OCI-LY7 (cell line): ENCODE results near the gene IL17REL. TPM values are rescaled to one million over a fixed set of nuclear protein-coding genes. Genes with fewer than 3 reads are reported as not detected.

Source experiments
- BruUV-seq: library from RNA; stranded (reverse); fragments of 400-500 nt; replicated peaks from 2 replicates; lab custom pipeline; 2021; lab: Mats Ljungman, UMichigan
- CTCF ChIA-PET: fragments of 300-600 bp; sonication (Branson Sonifier 250); formaldehyde crosslinking; loops from one replicate; lab custom pipeline; 2022; ENCODE audit warnings: antibody characterized with exemption; ENCODE audit not compliant: unreplicated experiment; lab: Charles Lee
- POLR2A ChIA-PET: fragments of 300-600 bp; sonication (Branson Sonifier 250); formaldehyde crosslinking; loops from one replicate; lab custom pipeline; 2022; ENCODE audit warnings: antibody characterized with exemption; lab: Charles Lee
- DNase-seq: peaks from one replicate; pipeline ENCODE4 v3.0.0-alpha.2; 2015; ENCODE audit warnings: low spot score
- H2AFZ ChIP-seq: fragments of 200-600 bp; sonication (generic), shearing (Covaris generic); 2 replicates; pipeline ENCODE4 v1.6.1; 2014; ENCODE audit warnings: mild to moderate bottlenecking, antibody characterized with exemption, low read length, moderate library complexity
- H3K27ac ChIP-seq: fragments of 200-600 bp; sonication (generic); 2 replicates; pipeline ENCODE4 v1.5.1; 2014; ENCODE audit warnings: mixed run types, low read depth, mild to moderate bottlenecking, moderate library complexity, low read length, inconsistent platforms; ENCODE audit not compliant: poor library complexity, severe bottlenecking
- H3K36me3 ChIP-seq: fragments of 200-600 bp; sonication (generic); 2 replicates; pipeline ENCODE4 v1.6.1; 2014; ENCODE audit warnings: mild to moderate bottlenecking, antibody characterized with exemption, low read length, moderate library complexity, mixed read lengths; ENCODE audit not compliant: insufficient read depth
- H3K4me1 ChIP-seq: fragments of 200-600 bp; sonication (generic); 2 replicates; pipeline ENCODE4 v1.5.1; 2014; ENCODE audit warnings: mild to moderate bottlenecking, low read length; ENCODE audit not compliant: insufficient read depth, poor library complexity, severe bottlenecking
- H3K4me2 ChIP-seq: fragments of 200-600 bp; sonication (generic); 2 replicates; pipeline ENCODE4 v1.6.1; 2014; ENCODE audit warnings: mild to moderate bottlenecking, low read length
- H3K4me3 ChIP-seq: fragments of 200-600 bp; sonication (generic); 2 replicates; pipeline ENCODE4 v1.5.1; 2014; ENCODE audit warnings: mild to moderate bottlenecking, low read depth, low read length; ENCODE audit not compliant: poor library complexity, severe bottlenecking
- H3K79me2 ChIP-seq: fragments of 200-600 bp; sonication (generic); 2 replicates; pipeline ENCODE4 v1.6.1; 2016; ENCODE audit warnings: low read depth, mild to moderate bottlenecking, low read length, moderate library complexity, mixed read lengths; ENCODE audit not compliant: insufficient read depth
- H3K9me2 ChIP-seq: fragments of 200-600 bp; sonication (generic); 2 replicates; pipeline ENCODE4 v1.6.1; 2016; ENCODE audit warnings: mild to moderate bottlenecking, low read length, mixed read lengths; ENCODE audit not compliant: insufficient read depth
- H3K9me3 ChIP-seq: fragments of 200-600 bp; sonication (generic); 2 replicates; pipeline ENCODE4 v1.6.1; 2014; ENCODE audit warnings: mild to moderate bottlenecking, mixed run types, low read length, mixed read lengths
- H4K20me1 ChIP-seq: fragments of 200-600 bp; sonication (generic); 2 replicates; pipeline ENCODE4 v1.6.1; 2014; ENCODE audit warnings: mild to moderate bottlenecking, antibody characterized with exemption, low read length, moderate library complexity, mixed read lengths; ENCODE audit not compliant: insufficient read depth
- EZH2phosphoT487 ChIP-seq: fragments of 200-600 bp; sonication (generic); IDR thresholded peaks from 2 replicates; pipeline ENCODE4 v1.6.1; 2018; ENCODE audit warnings: low read depth, borderline replicate concordance, mild to moderate bottlenecking, mixed run types, antibody characterized with exemption, low read length, moderate library complexity, mixed read lengths
- intact Hi-C: fragments of 100-400 bp; cut with micrococcal nuclease; formaldehyde crosslinking; loops from one replicate; pipeline ENCODE4 v1.10.0; 2022; ENCODE audit not compliant: unreplicated experiment
- total RNA-seq, 2 experiments: library from RNA; depleted of rRNA in 1 of 2; stranded (reverse); fragments of >200 nt in 1 of 2; shearing (Covaris generic) in 1 of 2; gene quantifications; 2 replicates each; pipeline ENCODE4 v1.2.3, GENCODE V29; 2014 to 2022
- TF ChIP-seq, protein P1 (sequence below): fragments of 200-600 bp; sonication (generic); conservative IDR thresholded peaks from 2 replicates; pipeline ENCODE4 v1.5.1; 2014; ENCODE audit warnings: mild to moderate bottlenecking, antibody characterized with exemption, low read length, moderate library complexity, mixed read lengths

Gene IL17REL
- total RNA-seq, 2 experiments from 2014 or later: 0.03 TPM; not detected in 1

DNA sequence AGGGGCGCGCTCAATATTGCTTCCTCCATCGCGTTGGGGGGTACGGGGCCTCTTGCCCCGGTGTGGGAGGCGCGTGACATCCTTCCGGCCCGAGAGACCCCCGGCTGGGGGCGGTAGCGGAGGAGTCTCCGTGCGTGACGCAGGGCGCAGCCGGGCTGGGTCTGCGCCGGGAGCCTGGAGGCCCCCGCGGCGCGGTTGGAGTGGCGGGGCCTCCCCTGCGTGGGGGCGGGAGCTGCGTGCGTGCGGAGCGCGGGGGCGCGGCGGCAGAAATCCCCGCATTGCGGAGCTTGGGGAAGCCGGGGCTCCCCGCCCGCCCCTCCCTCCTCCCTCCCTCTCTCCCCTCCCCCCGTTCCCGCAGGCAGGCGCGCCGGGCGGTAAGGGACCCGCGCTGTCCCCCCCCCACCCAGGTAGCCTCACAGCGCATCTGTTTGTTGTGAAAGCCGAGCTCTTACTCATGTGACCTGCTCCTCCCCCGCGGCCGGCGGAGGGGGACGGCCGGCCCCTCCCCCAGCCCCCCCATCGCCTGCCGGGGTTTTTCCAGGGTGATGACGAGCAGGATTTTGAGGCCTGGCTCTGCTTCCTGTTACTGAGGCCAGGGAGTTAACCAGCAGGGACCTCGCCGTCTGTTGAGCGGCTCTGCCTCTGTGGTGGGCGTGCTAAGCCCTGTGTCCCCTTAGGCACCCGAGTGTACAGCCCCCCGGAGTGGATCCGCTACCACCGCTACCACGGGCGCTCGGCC lies 50.4 kb downstream of the IL17REL start:
- intact Hi-C loops: no loop called here
- H4K20me1 ChIP-seq: no peaks in the 10 kb centered on the region
- H3K27ac ChIP-seq: peak overlapping the region; percentile 66
- ChIA-PET CTCF (no interaction called here), POLR2A (no interaction called here)
- no peaks in the 10 kb centered on the region for H3K9me2 ChIP-seq
- no peaks in the 10 kb centered on the region for H3K9me3 ChIP-seq
- peaks cover 45% of the 10 kb centered on the region for H3K36me3 ChIP-seq
- H3K4me3 ChIP-seq: peak overlapping the region; percentile 98
- DNase-seq: peak; percentile 61
- H3K79me2 ChIP-seq: peaks cover 32% of the 10 kb centered on the region; the same call in 1 of the 2 replicates
- H3K4me1 ChIP-seq: peaks cover 51% of the 10 kb centered on the region
- peak overlapping the region; percentile 76 for H3K4me2 ChIP-seq
- no peak overlapping the region for H2AFZ ChIP-seq
- no peak for TF ChIP-seq EZH2phosphoT487
- TF ChIP-seq, protein P1, sequence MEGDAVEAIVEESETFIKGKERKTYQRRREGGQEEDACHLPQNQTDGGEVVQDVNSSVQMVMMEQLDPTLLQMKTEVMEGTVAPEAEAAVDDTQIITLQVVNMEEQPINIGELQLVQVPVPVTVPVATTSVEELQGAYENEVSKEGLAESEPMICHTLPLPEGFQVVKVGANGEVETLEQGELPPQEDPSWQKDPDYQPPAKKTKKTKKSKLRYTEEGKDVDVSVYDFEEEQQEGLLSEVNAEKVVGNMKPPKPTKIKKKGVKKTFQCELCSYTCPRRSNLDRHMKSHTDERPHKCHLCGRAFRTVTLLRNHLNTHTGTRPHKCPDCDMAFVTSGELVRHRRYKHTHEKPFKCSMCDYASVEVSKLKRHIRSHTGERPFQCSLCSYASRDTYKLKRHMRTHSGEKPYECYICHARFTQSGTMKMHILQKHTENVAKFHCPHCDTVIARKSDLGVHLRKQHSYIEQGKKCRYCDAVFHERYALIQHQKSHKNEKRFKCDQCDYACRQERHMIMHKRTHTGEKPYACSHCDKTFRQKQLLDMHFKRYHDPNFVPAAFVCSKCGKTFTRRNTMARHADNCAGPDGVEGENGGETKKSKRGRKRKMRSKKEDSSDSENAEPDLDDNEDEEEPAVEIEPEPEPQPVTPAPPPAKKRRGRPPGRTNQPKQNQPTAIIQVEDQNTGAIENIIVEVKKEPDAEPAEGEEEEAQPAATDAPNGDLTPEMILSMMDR: 0 out of 2 replicates have a peak, but pooled peaks have one; percentile 11
- BruUV-seq: no TSS peak

DNA sequence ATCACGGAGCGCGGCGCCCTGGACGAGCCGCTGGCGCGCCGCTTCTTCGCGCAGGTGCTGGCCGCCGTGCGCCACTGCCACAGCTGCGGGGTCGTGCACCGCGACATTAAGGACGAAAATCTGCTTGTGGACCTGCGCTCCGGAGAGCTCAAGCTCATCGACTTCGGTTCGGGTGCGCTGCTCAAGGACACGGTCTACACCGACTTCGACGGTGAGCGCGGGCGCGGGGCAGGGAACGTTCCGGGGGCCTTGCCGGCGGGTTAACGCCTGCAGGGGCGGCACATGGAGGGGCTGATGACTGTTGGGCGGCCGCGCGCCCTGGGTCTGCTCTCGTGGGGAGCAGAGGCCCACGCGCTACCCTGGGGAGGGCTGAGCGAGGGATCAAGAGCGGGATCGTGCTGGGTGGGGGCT lies 51.0 kb downstream of the IL17REL start:
- no peaks in the 10 kb centered on the region for H3K9me3 ChIP-seq
- no peak overlapping the region for H2AFZ ChIP-seq
- H3K79me2 ChIP-seq: peaks cover 32% of the 10 kb centered on the region; the same call in 1 of the 2 replicates
- ChIA-PET POLR2A (no interaction called here), CTCF (no interaction called here)
- no peak for DNase-seq
- TF ChIP-seq, protein P1: no peak
- TF ChIP-seq EZH2phosphoT487: no peak
- H3K4me2 ChIP-seq: peak overlapping the region; percentile 76
- H3K36me3 ChIP-seq: peaks cover 45% of the 10 kb centered on the region
- H3K9me2 ChIP-seq: no peaks in the 10 kb centered on the region
- H3K4me1 ChIP-seq: peaks cover 45% of the 10 kb centered on the region
- no TSS peak for BruUV-seq
- peak overlapping the region; percentile 66 for H3K27ac ChIP-seq
- H4K20me1 ChIP-seq: no peaks in the 10 kb centered on the region
- H3K4me3 ChIP-seq: peak overlapping the region; percentile 98
- intact Hi-C loops: no loop called here

DNA sequence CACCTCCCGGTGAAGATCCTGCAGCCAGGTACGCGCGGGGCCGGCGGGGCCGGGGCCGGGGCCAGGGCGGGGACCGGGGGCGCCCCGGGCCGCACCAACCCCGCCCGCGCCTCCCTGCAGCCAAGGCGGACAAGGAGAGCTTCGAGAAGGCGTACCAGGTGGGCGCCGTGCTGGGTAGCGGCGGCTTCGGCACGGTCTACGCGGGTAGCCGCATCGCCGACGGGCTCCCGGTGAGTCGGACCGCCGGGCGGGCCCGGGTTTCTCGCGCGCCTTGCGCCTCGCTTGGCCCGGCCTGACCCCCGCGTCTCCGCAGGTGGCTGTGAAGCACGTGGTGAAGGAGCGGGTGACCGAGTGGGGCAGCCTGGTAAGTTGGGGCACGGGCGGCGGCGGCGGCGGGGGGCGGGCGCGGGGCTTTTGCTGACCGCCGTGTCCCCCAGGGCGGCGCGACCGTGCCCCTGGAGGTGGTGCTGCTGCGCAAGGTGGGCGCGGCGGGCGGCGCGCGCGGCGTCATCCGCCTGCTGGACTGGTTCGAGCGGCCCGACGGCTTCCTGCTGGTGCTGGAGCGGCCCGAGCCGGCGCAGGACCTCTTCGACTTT lies 51.5 kb downstream of the IL17REL start:
- Histone ChIP-seq H3K4me2 (peak overlapping the region; percentile 76), H3K4me3 (peak overlapping the region; percentile 98), H3K79me2 (peaks cover 32% of the 10 kb centered on the region; the same call in 1 of the 2 replicates), H3K9me2 (no peaks in the 10 kb centered on the region), H3K4me1 (peaks cover 40% of the 10 kb centered on the region), H4K20me1 (no peaks in the 10 kb centered on the region), H3K9me3 (no peaks in the 10 kb centered on the region), H3K27ac (peak overlapping the region; percentile 66), H2AFZ (no peak overlapping the region), H3K36me3 (peaks cover 45% of the 10 kb centered on the region)
- TF ChIP-seq, protein P1: no peak
- no peak for TF ChIP-seq EZH2phosphoT487
- POLR2A ChIA-PET: no interaction called here
- CTCF ChIA-PET: no interaction called here
- intact Hi-C loops: no loop called here
- no TSS peak for BruUV-seq
- DNase-seq: peak; percentile 65
